ENCODE data around the gene TMEM266.

DNA sequence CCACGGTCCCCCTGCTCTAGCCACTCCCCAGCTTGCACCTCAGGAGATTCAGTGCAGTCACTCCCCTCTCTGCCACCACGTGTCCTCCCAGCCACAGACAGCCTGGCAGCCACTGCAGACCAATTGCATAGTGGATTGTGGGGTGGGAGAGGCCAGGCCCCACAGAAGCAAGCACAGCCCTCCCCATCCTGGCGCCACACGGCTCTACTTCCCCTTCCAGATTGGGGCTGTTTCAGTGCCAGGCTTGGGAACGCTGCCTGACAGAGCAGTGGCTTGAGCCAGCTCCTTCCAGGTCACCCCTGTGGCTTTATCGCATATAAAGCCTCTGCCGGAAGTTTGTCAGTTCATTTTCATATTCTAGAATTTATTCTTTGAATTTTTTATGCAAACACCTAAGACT is 90.7 kb downstream of the TMEM266 start:
- no peak for TF ChIP-seq FOXM1 (IDR thresholded peaks at IDR 0.05; ENCODE audit: borderline replicate concordance)
- no peak for TF ChIP-seq SP1 (IDR thresholded peaks at IDR 0.05)
- TF ChIP-seq CTBP1 (IDR thresholded peaks at IDR 0.05; ENCODE audit: borderline replicate concordance), result no peak
- no peak for TF ChIP-seq TARDBP (IDR thresholded peaks at IDR 0.05)
- TF ChIP-seq, protein P1, sequence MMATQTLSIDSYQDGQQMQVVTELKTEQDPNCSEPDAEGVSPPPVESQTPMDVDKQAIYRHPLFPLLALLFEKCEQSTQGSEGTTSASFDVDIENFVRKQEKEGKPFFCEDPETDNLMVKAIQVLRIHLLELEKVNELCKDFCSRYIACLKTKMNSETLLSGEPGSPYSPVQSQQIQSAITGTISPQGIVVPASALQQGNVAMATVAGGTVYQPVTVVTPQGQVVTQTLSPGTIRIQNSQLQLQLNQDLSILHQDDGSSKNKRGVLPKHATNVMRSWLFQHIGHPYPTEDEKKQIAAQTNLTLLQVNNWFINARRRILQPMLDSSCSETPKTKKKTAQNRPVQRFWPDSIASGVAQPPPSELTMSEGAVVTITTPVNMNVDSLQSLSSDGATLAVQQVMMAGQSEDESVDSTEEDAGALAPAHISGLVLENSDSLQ (IDR thresholded peaks at IDR 0.05), result no peak
- no peak for TF ChIP-seq ELF4 (IDR thresholded peaks at IDR 0.05)
- no peak for TF ChIP-seq ARNT (IDR thresholded peaks at IDR 0.05)
- no peak for TF ChIP-seq HDGF (IDR thresholded peaks at IDR 0.05; ENCODE audit: borderline replicate concordance)
- TF ChIP-seq FOXK2 (IDR thresholded peaks at IDR 0.05), result no peak
- no peak for TF ChIP-seq FOXA1 (IDR thresholded peaks at IDR 0.05)
